Ectodermal cell (in vitro differentiated cells): ENCODE results near the gene BMP2K.
"Not testable (repeated sequence)": the region's sequence is repeated elsewhere in the genome, so short reads cannot be mapped to it uniquely, and the experiment has no call there.

Source experiments
- H3K27ac ChIP-seq: 2 replicates; pipeline ENCODE4 v1.7.0; 2013; ENCODE audit warnings: mild to moderate bottlenecking, low read depth, low read length; ENCODE audit not compliant: insufficient read depth, poor library complexity, severe bottlenecking
- H3K27me3 ChIP-seq: 2 replicates; pipeline ENCODE4 v1.7.0; 2013; ENCODE audit warnings: mild to moderate bottlenecking, low read length; ENCODE audit not compliant: insufficient read depth, control insufficient read depth, poor library complexity, severe bottlenecking
- H3K36me3 ChIP-seq: one replicate; pipeline ENCODE4 v1.7.0; 2013; ENCODE audit warnings: low read length; ENCODE audit not compliant: control insufficient read depth, insufficient read depth
- H3K4me1 ChIP-seq: one replicate; pipeline ENCODE4 v1.7.0; 2013; ENCODE audit warnings: low read length; ENCODE audit not compliant: control insufficient read depth, insufficient read depth
- H3K4me3 ChIP-seq: 2 replicates; pipeline ENCODE4 v1.7.0; 2013; ENCODE audit warnings: low read depth, low read length, control low read depth; ENCODE audit not compliant: insufficient read depth
- H3K9me3 ChIP-seq: 2 replicates; pipeline ENCODE4 v1.7.0; 2013; ENCODE audit warnings: mild to moderate bottlenecking, low read length, moderate library complexity; ENCODE audit not compliant: control insufficient read depth
- WGBS, 2 experiments: methylation state at CpG; one replicate each; pipeline ENCODE4 v1.1.7; 2013; ENCODE audit warnings: missing lambda C conversion rate in 2 of 2; 5-methylcytosine and 5-hydroxymethylcytosine counted together

The BMP2K gene

DNA sequence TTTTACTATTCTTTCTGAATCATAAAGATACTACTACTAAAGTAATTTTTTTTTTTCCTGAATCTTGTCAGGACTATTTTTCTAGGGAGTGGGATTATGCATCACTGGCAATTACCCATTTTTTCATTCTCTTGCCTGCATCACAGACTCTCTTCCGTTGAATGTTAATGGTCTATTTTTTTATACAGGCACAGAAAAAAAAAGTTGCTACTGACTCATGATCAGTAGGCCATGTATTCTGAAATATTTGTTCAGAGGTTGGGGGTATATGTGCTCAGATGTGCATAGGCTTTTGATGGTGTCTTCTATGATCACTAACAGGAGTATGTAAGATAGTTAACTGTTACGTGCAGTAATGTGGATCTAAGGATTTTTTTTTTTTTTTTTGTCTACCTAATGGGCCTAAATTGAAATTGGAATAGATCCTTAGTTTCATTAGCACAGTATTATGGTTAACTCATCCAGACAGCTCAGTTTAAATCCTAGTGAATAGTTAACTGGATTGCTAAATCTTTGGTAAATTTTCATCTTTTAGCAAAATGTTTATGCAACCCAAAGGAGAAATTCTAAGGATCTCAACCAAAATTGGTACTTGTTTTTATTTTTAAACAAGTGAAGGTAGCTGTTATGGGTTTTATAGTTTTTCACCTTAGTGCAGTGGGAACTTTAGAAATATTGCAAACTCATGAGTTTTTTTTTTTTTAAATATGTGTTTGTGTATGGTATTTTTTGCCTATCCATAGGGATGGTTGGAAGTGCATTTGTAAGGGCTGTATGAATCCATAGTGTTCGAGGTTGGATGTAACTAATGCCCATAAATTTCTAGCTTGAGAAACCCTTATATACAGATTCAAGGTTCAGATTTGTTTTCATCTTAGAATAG is 12.1 kb downstream of the BMP2K start:
- Histone ChIP-seq H3K36me3 (no peaks in the 10 kb centered on the region), H3K9me3 (no peaks in the 10 kb centered on the region), H3K4me1 (peaks cover 12% of the 10 kb centered on the region), H3K4me3 (no peak overlapping the region), H3K27ac (no peak overlapping the region), H3K27me3 (no peaks in the 10 kb centered on the region)
- WGBS, 2 experiments = 88 to 93% methylated on average over 3 of the region's 3 CpGs

DNA sequence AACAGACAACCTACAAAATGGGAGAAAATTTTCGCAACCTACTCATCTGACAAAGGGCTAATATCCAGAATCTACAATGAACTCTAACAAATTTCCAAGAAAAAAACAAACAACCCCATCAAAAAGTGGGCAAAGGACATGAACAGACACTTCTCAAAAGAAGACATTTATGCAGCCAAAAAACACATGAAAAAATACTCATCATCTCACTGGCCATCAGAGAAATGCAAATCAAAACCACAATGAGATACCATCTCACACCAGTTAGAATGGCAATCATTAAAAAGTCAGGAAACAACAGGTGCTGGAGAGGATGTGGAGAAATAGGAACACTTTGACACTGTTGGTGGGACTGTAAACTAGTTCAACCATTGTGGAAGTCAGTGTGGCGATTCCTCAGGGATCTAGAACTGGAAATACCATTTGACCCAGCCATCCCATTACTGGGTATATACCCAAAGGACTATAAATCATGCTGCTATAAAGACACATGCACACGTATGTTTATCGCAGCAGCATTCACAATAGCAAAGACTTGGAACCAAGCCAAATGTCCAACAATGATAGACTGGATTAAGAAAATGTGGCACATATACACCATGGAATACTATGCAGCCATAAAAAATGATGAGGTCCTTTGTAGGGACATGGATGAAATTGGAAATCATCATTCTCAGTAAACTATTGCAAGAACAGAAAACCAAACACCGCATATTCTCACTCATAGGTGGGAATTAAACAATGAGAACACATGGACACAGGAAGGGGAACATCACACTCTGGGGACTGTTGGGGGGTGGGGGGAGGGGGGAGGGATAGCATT is 19.7 kb downstream of the BMP2K start:
- H3K4me3 ChIP-seq, H3K27ac ChIP-seq, H3K27me3 ChIP-seq, H3K9me3 ChIP-seq, H3K36me3 ChIP-seq, H3K4me1 ChIP-seq: not testable (repeated sequence)
- WGBS, 2 experiments = 97 to 100% methylated on average over 2 of the region's 5 CpGs

DNA sequence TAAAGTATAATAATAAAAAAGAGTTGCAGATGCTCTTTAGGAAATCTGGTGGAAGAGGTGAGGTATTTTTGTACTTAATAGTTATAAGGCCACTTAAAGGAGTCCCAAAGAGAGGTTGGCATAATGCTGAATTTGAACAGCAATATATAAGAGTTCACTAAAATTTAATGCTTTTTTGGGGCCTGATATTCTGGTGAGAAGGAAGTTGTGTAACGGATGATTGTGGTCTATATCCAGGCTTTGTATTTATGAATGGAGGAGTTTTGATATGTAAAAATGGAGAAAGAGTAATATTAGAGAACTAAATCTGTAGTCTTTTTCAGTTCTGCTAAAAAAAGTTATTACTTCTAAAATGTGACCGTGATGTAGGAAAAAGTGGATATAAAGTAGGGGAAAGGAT is 20.4 kb downstream of the BMP2K start:
- 96% methylated on average over 2 of the region's 2 CpGs for WGBS, 2 experiments
- no peak overlapping the region for H3K27ac ChIP-seq

DNA sequence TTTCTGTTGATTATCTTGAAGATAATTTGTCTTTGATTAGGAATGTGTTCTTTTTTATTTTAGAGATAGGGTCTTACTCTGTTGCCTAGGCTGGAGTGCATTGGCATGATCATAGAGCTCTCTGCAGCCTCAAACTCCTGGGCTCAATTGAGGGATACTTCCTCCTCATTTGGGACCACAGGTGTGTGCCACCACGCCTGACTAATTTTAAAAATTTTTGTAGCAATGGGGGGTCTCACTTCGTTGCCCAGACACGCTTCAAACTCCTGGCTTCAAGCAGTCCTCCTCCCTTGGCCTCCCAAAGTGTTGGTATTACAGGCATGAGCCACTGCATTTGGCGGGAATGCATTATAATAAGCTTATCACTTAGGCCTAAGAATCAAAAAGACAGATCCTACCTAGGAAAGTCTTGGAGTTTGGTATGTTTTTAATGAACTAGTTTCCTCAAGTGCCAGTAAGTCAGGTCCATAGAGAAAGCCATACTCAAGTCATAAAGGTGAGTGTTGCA is 21.7 kb downstream of the BMP2K start:
- no peaks in the 10 kb centered on the region for H3K27me3 ChIP-seq
- H3K4me3 ChIP-seq = no peak overlapping the region
- WGBS, 2 experiments = 84 to 94% methylated on average over 4 of the region's 4 CpGs
- no peak overlapping the region for H3K27ac ChIP-seq
- no peaks in the 10 kb centered on the region for H3K4me1 ChIP-seq
- no peaks in the 10 kb centered on the region for H3K36me3 ChIP-seq
- no peaks in the 10 kb centered on the region for H3K9me3 ChIP-seq

More for the DNA sequence above, 20.4 kb downstream of the BMP2K start:
- no peaks in the 10 kb centered on the region for H3K36me3 ChIP-seq
- H3K4me3 ChIP-seq = no peak overlapping the region
- no peaks in the 10 kb centered on the region for H3K9me3 ChIP-seq
- H3K4me1 ChIP-seq = no peaks in the 10 kb centered on the region
- no peaks in the 10 kb centered on the region for H3K27me3 ChIP-seq

DNA sequence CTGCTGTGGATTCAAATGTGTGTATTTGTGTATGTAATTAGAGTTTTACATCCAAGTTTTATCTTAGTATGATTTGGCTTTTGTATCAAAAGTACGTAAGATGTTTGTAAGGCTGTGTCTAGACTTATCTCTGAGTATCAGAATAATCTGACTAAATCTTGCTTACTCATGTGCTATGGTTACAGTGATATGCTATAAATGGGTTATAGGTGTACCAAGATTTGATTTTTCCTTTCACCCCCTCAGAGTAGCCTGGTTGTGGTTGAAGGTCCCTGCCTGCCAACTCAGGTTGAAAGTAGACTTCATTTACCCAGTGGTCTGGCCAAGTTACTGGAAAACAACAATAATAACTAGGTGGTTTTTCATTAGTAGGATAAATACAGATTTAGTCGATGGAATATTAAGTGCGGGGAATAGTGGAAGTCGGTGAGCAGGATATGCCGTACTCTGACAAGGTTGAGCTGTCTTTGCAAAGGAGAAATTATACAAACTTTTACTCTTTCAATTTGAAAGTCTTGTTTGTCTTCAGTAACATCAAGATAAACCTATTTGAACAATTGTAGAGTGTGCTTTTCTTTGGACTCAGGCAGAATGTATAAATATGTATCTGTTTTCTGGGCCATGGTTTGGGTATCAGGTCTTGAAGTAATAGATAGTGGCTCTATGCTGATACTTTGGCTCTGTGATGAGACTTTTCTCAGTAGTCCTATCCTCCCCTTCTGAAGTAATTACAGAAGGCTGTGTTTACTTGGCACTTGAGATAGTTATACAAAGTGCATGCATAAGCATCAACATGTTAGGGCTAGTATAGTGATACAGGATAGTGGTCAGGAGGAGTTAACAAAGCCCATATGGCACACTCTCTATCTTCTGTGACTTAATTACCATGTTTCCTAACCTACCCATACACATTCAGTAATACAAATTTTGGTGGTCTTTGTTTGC is 23.7 kb downstream of the BMP2K start:
- Histone ChIP-seq H3K4me1 (no peaks in the 10 kb centered on the region), H3K27ac (no peak overlapping the region), H3K9me3 (no peaks in the 10 kb centered on the region), H3K27me3 (no peaks in the 10 kb centered on the region), H3K4me3 (no peak overlapping the region), H3K36me3 (no peaks in the 10 kb centered on the region)
- 96 to 100% methylated on average over 5 of the region's 5 CpGs for WGBS, 2 experiments

DNA sequence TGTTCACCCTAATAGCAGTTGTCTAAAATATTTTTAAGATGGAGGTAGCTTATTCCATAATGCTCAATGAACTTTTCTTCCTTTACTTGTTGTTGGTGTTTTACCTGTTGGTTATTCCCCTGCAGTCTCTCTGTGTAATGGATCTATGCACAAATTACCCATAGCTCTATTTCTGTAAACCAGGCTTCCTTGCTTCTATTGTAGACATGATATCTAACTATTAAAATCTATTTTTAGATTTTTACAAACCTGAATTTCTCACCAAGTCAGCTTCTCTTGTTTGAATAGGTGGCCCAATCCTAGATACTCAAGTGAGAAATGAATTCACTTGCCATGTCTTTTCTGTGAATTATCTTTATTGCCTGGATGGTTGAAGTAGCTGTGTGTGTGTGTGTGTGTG is 24.8 kb downstream of the BMP2K start:
- Histone ChIP-seq H3K4me1 (no peaks in the 10 kb centered on the region), H3K36me3 (no peaks in the 10 kb centered on the region), H3K4me3 (no peak overlapping the region), H3K27ac (no peak overlapping the region), H3K9me3 (no peaks in the 10 kb centered on the region), H3K27me3 (no peaks in the 10 kb centered on the region)

DNA sequence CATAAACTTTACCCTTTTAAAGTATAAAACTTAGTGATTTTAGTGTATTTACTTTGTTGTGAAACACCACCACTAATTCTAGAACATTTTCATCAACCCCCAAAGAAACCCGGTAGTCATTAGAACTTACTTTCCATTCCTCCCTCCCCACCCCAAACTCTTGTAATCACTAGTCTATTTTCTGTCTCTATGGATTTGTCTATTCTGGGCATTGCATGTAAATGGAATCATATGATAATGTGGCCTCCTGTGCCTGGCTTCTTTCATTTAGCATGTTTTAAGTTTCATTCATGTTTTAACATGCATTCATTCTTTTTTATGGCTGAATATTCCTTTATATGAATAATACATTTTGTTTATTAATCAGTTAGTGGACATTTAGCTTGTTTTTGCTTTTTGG is 27.8 kb downstream of the BMP2K start:
- 100% methylated on average over 1 of the region's 1 CpG for WGBS, 2 experiments
- Histone ChIP-seq H3K27ac (no peak overlapping the region), H3K4me1 (no peaks in the 10 kb centered on the region), H3K4me3 (no peak overlapping the region), H3K9me3 (no peaks in the 10 kb centered on the region), H3K27me3 (no peaks in the 10 kb centered on the region), H3K36me3 (no peaks in the 10 kb centered on the region)

DNA sequence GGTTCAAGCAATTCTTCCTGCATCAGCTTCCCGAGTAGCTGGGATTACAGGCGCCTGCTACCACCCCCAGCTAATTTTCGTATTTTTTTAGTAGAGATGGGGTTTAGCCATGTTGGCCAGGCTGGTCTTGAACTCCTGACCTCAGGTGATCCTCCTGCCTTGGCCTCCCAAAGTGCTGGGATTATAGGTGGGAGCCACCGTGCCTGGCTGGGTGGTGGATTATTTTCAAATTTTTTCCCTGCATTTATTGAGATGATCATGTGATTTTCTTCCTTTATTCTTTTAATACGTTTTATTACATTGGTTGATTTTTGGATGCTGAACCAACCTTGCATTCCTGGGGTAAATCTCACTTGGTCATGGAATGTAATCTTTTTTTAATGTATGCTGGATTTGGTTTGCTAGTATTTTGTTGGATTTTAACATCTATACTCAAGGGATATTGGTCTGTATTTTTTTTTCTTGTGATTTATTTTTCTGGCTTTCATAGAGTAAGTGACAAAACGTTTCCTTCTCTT is 30.9 kb downstream of the BMP2K start:
- H3K4me3 ChIP-seq = no peak overlapping the region
- no peaks in the 10 kb centered on the region for H3K36me3 ChIP-seq
- H3K4me1 ChIP-seq = no peaks in the 10 kb centered on the region
- no peaks in the 10 kb centered on the region for H3K9me3 ChIP-seq
- WGBS, 2 experiments = 95 to 99% methylated on average over 5 to 6 of the region's 6 CpGs
- H3K27me3 ChIP-seq = no peaks in the 10 kb centered on the region
- no peak overlapping the region for H3K27ac ChIP-seq

DNA sequence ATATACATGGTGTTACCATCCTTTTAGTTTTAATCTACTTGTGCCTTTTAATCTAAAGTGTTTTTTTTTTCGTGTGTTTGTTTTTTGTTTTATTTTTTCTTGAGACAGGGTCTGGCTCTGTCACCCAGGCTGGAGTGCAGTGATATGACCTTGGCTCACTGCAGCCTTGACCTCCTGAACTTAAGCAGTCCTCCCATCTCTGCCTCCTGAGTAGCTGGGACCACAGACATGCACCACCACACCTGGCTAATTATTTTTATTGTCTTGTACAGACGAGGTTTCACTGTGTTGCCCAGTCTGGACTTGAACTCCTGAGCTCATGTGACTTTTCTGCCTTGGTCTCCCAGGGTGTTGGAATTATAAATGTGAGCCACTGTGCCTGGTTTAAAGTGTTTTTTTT is 33.1 kb downstream of the BMP2K start:
- Histone ChIP-seq H3K27ac (no peak overlapping the region), H3K4me3 (no peak overlapping the region), H3K36me3 (no peaks in the 10 kb centered on the region), H3K9me3 (no peaks in the 10 kb centered on the region), H3K4me1 (no peaks in the 10 kb centered on the region), H3K27me3 (no peaks in the 10 kb centered on the region)
- WGBS, 2 experiments = 63 to 91% methylated on average over 2 of the region's 2 CpGs
